Left lung (tissue), 10 donors: ENCODE measurements around the gene BDNF. TPM values are rescaled to one million over a fixed set of nuclear protein-coding genes. Genes with fewer than 3 reads are reported as not detected.

Experiments
- ATAC-seq: fragments of 200-7000 bp; cut with Tn5 transposase; one replicate; pipeline ENCODE4 v1.9.1; 2020; ENCODE audit warnings: moderate library complexity
- DNase-seq, 4 donors: peaks; one replicate each; pipeline ENCODE4 v3.0.0-alpha.2; 2013 to 2020
- H3K27ac ChIP-seq, 2 donors: fragments of 200-600 bp; sonication (generic) in 1 of 2; one replicate each; pipeline versions ENCODE4 v1.5.0 to v1.8.0; 2020 to 2021
- H3K27me3 ChIP-seq, 2 donors: fragments of 200-600 bp; sonication (generic) in 1 of 2; one replicate each; pipeline versions ENCODE4 v1.5.0 to v1.8.0; 2020 to 2021
- H3K36me3 ChIP-seq, 2 donors: fragments of 200-600 bp; sonication (generic) in 1 of 2; one replicate each; pipeline versions ENCODE4 v1.5.0 to v1.8.0; 2020 to 2021
- H3K4me1 ChIP-seq, 2 donors: fragments of 200-600 bp; one replicate each; pipeline ENCODE4 v1.8.0; 2021
- H3K4me3 ChIP-seq, 2 donors: fragments of 200-600 bp; sonication (generic) in 1 of 2; one replicate each; pipeline versions ENCODE4 v1.5.0 to v1.8.0; 2020 to 2021; ENCODE audit warnings: mild to moderate bottlenecking in 1 of 2
- H3K9me3 ChIP-seq, 2 donors: fragments of 200-600 bp; sonication (generic) in 1 of 2; one replicate each; pipeline versions ENCODE4 v1.5.0 to v1.8.0; 2020 to 2021
- CTCF ChIP-seq, 2 donors: fragments of 200-600 bp; sonication (generic) in 1 of 2; IDR thresholded peaks; one replicate each; pipeline versions ENCODE4 v1.5.0 to v1.8.0; 2021; ENCODE audit warnings: antibody characterized with exemption in 2 of 2
- intact Hi-C, 2 donors: fragments of 100-400 bp; cut with DNase I; formaldehyde crosslinking; loops; one replicate each; pipeline versions ENCODE4 v1.11.2 to v1.14.2; 2022
- polyA plus RNA-seq, 6 donors: library from polyadenylated mRNA; unstranded; fragments of 120-200 nt; gene quantifications; one replicate each; pipeline ENCODE4 v1.2.1, GENCODE V29; 2013; ENCODE audit not compliant: insufficient read length in 6 of 6
- total RNA-seq, 2 donors: library from RNA; stranded (reverse); fragmentation: NEBNext Ultra II Directional; extraction: Animal tissue kit (Norgen Biotek cat#: 25700); gene quantifications; one replicate each; pipeline ENCODE4 v1.2.1, GENCODE V29; 2021
- donor health status: DM: no; HTN: yes; CAD: no.
- donor health status: DM: no; HTN: no; CAD: no.

The BDNF gene
- total and polyA plus RNA-seq, 8 donors, result 0.27 to 1.2 (median 0.54) TPM

- H3K9me3 ChIP-seq, result no peaks in the 10 kb centered on the region
- ATAC-seq (no peak), DNase-seq (no peak)
- TF ChIP-seq CTCF (IDR thresholded peaks at IDR 0.05), result no peak
- intact Hi-C loops, result no loop called here
- H3K4me3 ChIP-seq, result no peak overlapping the region
- no peaks in the 10 kb centered on the region for H3K27me3 ChIP-seq
- H3K4me1 ChIP-seq, result no peaks in the 10 kb centered on the region
- no peak overlapping the region for H3K27ac ChIP-seq
- H3K36me3 ChIP-seq, result no peaks in the 10 kb centered on the region
Observed at GRCh38 chr11:27626938-27627586, 73.2 kb downstream of the BDNF start.

DNA sequence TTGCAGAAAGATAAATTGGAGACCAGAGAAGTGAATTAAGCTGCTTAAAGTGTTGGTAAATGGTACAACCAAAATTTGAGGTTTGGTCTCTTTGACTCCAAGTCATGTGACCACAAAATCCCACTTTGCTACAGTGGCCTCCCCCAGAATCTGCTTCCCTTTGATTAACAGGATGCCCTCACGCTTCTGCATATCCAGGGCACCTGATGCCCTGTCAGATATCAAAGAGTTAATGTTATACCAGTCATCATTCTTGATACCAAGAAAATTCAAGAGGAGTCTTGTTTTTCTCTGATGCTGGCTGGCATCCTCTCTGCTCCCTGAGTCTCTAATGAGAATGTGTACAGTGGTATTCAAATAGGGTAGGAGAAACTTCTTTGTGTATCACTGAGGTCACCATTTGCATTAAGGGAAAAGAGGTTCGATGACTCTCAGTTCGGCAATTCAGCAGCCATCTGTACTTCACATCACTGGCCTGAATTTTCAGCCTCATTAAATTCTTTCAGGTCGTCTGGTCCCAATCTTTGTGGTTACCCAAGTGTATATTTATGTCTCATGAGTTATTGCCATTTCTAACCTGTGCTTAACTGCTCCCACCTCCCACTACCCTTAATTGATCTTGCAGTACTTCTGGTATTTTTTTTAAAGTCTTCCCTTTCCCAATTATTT, 73.9 kb downstream of the BDNF start:
- H3K4me3 ChIP-seq, result no peak overlapping the region
- no peaks in the 10 kb centered on the region for H3K36me3 ChIP-seq
- TF ChIP-seq CTCF (IDR thresholded peaks at IDR 0.05), result no peak
- no peaks in the 10 kb centered on the region for H3K4me1 ChIP-seq
- no peaks in the 10 kb centered on the region for H3K27me3 ChIP-seq
- intact Hi-C loops, result no loop called here
- H3K27ac ChIP-seq, result no peak overlapping the region
- H3K9me3 ChIP-seq, result no peaks in the 10 kb centered on the region
- ATAC-seq, result no peak
- DNase-seq, result no peak

GRCh38 chr11:27625347-27625912, 74.8 kb downstream of the BDNF start:
- TF ChIP-seq CTCF (IDR thresholded peaks at IDR 0.05), result no peak

GRCh38 chr11:27623945-27624523, 76.2 kb downstream of the BDNF start:
- Histone ChIP-seq H3K27me3 (no peaks in the 10 kb centered on the region), H3K27ac (no peak overlapping the region), H3K4me1 (no peaks in the 10 kb centered on the region), H3K9me3 (no peaks in the 10 kb centered on the region), H3K36me3 (no peaks in the 10 kb centered on the region), H3K4me3 (no peak overlapping the region)
- intact Hi-C loops, result no loop called here
- DNase-seq, result no peak
- TF ChIP-seq CTCF (IDR thresholded peaks at IDR 0.05), result no peak
- ATAC-seq, result no peak

More at GRCh38 chr11:27625347-27625912, 74.8 kb downstream of the BDNF start:
- no peaks in the 10 kb centered on the region for H3K27me3 ChIP-seq
- no peaks in the 10 kb centered on the region for H3K36me3 ChIP-seq
- H3K9me3 ChIP-seq, result no peaks in the 10 kb centered on the region
- intact Hi-C loops, result no loop called here
- no peak for ATAC-seq
- no peak overlapping the region for H3K27ac ChIP-seq
- H3K4me1 ChIP-seq, result no peaks in the 10 kb centered on the region
- H3K4me3 ChIP-seq, result no peak overlapping the region
- no peak for DNase-seq
